ENCODE measurements around the gene CCL25. TPM values are rescaled to one million over a fixed set of nuclear protein-coding genes. Genes with fewer than 3 reads are reported as not detected.

The CCL25 gene
- total and polyA plus RNA-seq, 2 of the 13 experiments (the other 11 are each of a cell fraction or from before 2014, with no cell fraction given), result not detected

GRCh38 chr19:8085598-8086408, 33.2 kb downstream of the CCL25 start (continued):
- TF ChIP-seq ZFP91 (CRISPR knock-in tag; IDR thresholded peaks at IDR 0.05; ENCODE audit: borderline replicate concordance) (peak; percentile 43), JUNB (CRISPR knock-in tag; IDR thresholded peaks at IDR 0.05; ENCODE audit: borderline replicate concordance) (no peak), MLLT10 (CRISPR knock-in tag; IDR thresholded peaks at IDR 0.05) (no peak), ZKSCAN1 (IDR thresholded peaks at IDR 0.05; ENCODE audit: low read length) (no peak), GZF1 (CRISPR knock-in tag; IDR thresholded peaks at IDR 0.05) (no peak), STAT6 (CRISPR knock-in tag; IDR thresholded peaks at IDR 0.05; ENCODE audit: borderline replicate concordance) (no peak), HMGXB4 (CRISPR knock-in tag; IDR thresholded peaks at IDR 0.05; ENCODE audit: borderline replicate concordance in 1 of 2, low read depth in 1 of 2) (0 out of 4 replicates have a peak, but pooled peaks of 1 of the 2 experiments have one; percentile 28), ZNF44 (CRISPR knock-in tag; IDR thresholded peaks at IDR 0.05) (no peak), E2F2 (CRISPR knock-in tag; IDR thresholded peaks at IDR 0.05; ENCODE audit: borderline replicate concordance) (no peak), GATAD1 (CRISPR knock-in tag; IDR thresholded peaks at IDR 0.05) (peak; percentile 76), PHF21A (CRISPR knock-in tag; IDR thresholded peaks at IDR 0.05) (peak; percentile 36; the same call in 1 of the 2 replicates), BCL6 (CRISPR knock-in tag; IDR thresholded peaks at IDR 0.05) (no peak; the same call in 1 of the 2 replicates), TFDP2 (CRISPR knock-in tag; IDR thresholded peaks at IDR 0.05) (no peak), GPN1 (CRISPR knock-in tag; IDR thresholded peaks at IDR 0.05; ENCODE audit: borderline replicate concordance) (no peak)
- TF ChIP-seq, protein P1, sequence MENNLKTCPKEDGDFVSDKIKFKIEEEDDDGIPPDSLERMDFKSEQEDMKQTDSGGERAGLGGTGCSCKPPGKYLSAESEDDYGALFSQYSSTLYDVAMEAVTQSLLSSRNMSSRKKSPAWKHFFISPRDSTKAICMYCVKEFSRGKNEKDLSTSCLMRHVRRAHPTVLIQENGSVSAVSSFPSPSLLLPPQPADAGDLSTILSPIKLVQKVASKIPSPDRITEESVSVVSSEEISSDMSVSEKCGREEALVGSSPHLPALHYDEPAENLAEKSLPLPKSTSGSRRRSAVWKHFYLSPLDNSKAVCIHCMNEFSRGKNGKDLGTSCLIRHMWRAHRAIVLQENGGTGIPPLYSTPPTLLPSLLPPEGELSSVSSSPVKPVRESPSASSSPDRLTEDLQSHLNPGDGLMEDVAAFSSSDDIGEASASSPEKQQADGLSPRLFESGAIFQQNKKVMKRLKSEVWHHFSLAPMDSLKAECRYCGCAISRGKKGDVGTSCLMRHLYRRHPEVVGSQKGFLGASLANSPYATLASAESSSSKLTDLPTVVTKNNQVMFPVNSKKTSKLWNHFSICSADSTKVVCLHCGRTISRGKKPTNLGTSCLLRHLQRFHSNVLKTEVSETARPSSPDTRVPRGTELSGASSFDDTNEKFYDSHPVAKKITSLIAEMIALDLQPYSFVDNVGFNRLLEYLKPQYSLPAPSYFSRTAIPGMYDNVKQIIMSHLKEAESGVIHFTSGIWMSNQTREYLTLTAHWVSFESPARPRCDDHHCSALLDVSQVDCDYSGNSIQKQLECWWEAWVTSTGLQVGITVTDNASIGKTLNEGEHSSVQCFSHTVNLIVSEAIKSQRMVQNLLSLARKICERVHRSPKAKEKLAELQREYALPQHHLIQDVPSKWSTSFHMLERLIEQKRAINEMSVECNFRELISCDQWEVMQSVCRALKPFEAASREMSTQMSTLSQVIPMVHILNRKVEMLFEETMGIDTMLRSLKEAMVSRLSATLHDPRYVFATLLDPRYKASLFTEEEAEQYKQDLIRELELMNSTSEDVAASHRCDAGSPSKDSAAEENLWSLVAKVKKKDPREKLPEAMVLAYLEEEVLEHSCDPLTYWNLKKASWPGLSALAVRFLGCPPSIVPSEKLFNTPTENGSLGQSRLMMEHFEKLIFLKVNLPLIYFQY (CRISPR knock-in tag; IDR thresholded peaks at IDR 0.05; ENCODE audit: borderline replicate concordance), result 0 out of 2 replicates have a peak, but pooled peaks have one; percentile 22

All from HepG2 (cell line).